IPS-18c (cell line): Measurements from ENCODE around the gene CDNF.

Source experiments
- H3K4me3 ChIP-seq: 2 replicates; pipeline ENCODE4 v1.7.0; 2013; ENCODE audit warnings: low read depth, mild to moderate bottlenecking, low read length, moderate library complexity; ENCODE audit not compliant: insufficient read depth
- H3K9me3 ChIP-seq: one replicate; pipeline ENCODE4 v1.6.1; 2013; ENCODE audit warnings: mild to moderate bottlenecking, low read length, moderate library complexity; ENCODE audit not compliant: control insufficient read depth, insufficient read depth

CDNF gene

GRCh38 chr10:14852236-14852635 is 14.4 kb upstream of the CDNF start:
- no peak overlapping the region for H3K4me3 ChIP-seq
- H3K9me3 ChIP-seq = no peaks in the 10 kb centered on the region

GRCh38 chr10:14844948-14845347 is 7.1 kb upstream of the CDNF start:
- Histone ChIP-seq H3K4me3 (no peak overlapping the region), H3K9me3 (no peaks in the 10 kb centered on the region)

GRCh38 chr10:14843327-14843988 is 5.6 kb upstream of the CDNF start:
- Histone ChIP-seq H3K4me3 (no peak overlapping the region), H3K9me3 (no peaks in the 10 kb centered on the region)

GRCh38 chr10:14840178-14840577 is 2.3 kb upstream of the CDNF start:
- no peak overlapping the region for H3K4me3 ChIP-seq
- no peaks in the 10 kb centered on the region for H3K9me3 ChIP-seq

- Histone ChIP-seq H3K9me3 (no peaks in the 10 kb centered on the region), H3K4me3 (peak overlapping the region; percentile 83)
Observed at GRCh38 chr10:14839305-14839695, 1.5 kb upstream of the CDNF start.

- Histone ChIP-seq H3K9me3 (no peaks in the 10 kb centered on the region), H3K4me3 (peak overlapping the region; percentile 83)
Observed at GRCh38 chr10:14838582-14839304, 906 bp upstream of the CDNF start.

DNA sequence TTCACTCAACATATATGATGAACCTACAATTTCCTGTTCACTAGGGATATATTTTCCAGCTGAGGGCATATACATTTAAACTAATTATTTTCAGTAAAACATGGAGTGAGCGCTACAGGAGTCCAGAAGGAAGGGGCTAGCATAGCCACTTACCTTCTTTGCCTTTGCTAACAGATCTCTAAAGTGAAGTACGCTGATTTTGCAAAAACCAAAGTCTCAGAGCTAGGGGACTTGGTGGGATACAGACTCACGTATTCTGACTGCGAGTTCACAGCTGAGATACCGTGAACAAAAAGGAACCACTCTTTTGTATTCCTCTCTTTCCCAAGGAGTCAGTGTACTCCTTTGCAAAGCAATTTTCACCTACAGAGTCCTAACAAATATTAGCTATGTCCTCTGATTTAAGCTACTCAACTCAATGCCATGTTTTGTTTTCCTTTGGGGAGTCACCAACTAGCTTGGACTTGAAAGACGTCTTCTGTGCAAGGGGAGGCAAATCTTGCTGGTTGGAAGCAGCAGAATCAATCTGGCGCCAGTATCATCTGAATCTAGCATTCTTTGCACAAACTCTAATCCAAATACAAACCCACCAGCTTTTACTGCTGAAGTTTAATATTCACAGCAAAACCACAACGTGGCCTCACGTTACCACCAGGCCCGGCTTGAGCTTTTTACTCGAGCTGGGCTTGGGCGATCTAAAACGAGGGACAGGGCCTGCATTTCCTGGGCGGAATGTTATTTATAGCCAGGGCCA is 657 bp downstream of the CDNF start:
- peak overlapping the region; percentile 83; the same call in 1 of the 2 replicates for H3K4me3 ChIP-seq
- no peaks in the 10 kb centered on the region for H3K9me3 ChIP-seq

- H3K4me3 ChIP-seq = no peak overlapping the region
- H3K9me3 ChIP-seq = no peaks in the 10 kb centered on the region
Observed at GRCh38 chr10:14836208-14836607, 1.6 kb downstream of the CDNF start.

DNA sequence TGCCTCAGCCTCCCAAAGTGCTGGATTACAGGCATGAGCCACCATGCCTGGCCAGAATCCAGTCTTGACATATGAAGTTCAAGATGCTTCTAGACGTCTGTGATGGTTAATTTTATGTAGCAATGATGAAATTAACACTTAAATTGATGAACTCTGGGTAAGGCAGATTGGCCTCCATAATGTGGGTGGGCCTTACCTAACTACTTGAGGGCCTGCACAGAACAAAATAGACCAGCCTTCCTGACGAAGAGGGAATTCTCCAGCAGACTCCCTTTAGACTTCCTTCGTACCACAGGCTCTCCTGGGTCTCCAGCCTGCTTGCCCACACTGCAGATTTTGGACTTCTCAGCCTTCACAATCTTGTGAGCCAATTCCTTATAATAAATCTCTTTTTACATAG is 4.7 kb downstream of the CDNF start:
- Histone ChIP-seq H3K9me3 (no peaks in the 10 kb centered on the region), H3K4me3 (no peak overlapping the region)

- Histone ChIP-seq H3K4me3 (no peak overlapping the region), H3K9me3 (no peaks in the 10 kb centered on the region)
Observed at GRCh38 chr10:14826076-14826829, 11.6 kb downstream of the CDNF start.

DNA sequence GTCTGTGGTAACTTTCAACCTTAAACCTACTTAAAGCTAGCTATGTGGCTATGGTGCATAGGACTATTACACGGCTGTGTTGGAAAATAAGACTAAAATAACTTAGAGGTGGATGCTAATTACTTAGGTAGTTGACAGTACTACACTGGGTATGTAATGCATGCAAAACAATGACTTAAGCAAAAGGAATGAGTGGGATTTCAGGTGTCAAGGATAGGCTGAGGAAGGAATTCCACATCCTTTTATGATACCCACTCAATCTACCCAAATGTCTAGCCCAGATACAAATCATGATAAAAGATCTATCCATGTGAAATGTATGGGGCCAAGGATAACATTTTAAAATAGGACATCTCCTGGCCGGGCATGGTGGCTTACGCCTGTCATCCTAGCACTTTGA is 13.9 kb downstream of the CDNF start:
- no peaks in the 10 kb centered on the region for H3K9me3 ChIP-seq
- no peak overlapping the region for H3K4me3 ChIP-seq

- H3K4me3 ChIP-seq = no peak overlapping the region
- no peaks in the 10 kb centered on the region for H3K9me3 ChIP-seq
Observed at GRCh38 chr10:14822879-14823755, 14.7 kb downstream of the CDNF start.

- Histone ChIP-seq H3K9me3 (no peaks in the 10 kb centered on the region), H3K4me3 (no peak overlapping the region)
Observed at GRCh38 chr10:14821635-14822375, 16.0 kb downstream of the CDNF start.

GRCh38 chr10:14820775-14821154 is 17.1 kb downstream of the CDNF start:
- Histone ChIP-seq H3K4me3 (no peak overlapping the region), H3K9me3 (no peaks in the 10 kb centered on the region)

DNA sequence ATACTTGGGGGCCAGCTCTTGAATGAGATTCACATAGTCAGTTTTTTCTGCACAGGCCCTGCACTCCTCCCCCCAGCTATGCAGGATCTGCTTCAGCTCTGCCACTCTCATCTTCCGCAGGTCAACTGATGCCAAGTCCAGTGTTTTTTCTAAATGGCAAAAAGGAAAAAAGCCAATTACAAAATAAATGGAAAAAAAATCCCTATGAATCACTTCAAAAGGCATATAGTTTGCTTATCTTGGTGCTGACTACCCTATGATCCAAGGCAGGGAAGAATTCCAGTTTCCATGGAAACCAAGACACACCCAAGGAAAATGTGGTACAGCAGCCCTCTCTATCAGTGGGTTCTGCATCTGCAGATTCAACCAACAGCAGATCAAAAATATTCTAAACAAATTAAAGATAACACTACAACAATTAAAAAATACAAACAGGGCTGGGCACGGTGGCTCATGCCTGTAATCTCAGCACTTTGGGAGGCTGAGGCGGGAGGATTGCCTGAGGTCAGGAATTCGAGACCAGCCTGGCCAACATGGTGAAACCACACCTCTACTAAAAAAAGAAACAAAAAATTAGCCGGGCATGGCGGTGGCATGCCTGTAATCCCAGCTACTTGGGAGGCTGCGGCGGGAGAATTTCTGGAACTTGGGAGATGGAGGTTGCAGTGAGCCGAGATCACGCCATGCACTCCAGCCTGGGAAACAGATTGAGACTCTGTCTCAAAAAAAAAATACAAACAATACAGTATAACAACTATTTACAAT is 17.6 kb downstream of the CDNF start:
- H3K4me3 ChIP-seq = no peak overlapping the region
- H3K9me3 ChIP-seq = no peaks in the 10 kb centered on the region
